DMS79 treated with DMSO at 0.1 percent for 48 hours (cell line): ENCODE measurements around the gene CP.
A peak's percentile ranks its signal among the peaks of the same experiment; 100 is the strongest.

Source experiments
- DNase-seq: peaks from one replicate; lab custom pipeline; 2025; lab: John Stamatoyannopoulos, UW

Gene CP

DNA sequence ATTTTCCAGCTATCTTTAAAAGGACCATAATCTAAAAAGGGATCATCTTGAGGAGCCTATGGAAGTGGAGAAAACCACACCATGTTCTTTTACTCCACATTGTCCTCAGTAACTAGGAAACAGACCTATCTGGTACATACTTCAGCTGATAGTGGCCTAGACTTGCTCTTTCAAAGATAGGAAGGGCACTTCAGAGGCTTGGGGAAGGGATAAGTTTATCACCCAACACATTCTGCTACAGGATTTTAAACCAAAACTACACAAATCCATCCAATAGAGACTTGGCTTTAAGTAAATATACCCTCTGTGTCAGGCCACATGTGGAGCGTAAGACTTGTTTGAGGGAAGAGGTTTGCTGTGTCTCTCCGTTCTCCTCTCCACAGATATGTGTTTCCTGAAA lies 35.4 kb downstream of the CP start:
- DNase-seq = no peak

GRCh38 chr3:149181182-149181581 lies 40.4 kb downstream of the CP start:
- no peak for DNase-seq

- DNase-seq = no peak
These were observed 41.5 kb downstream of the CP start for GRCh38 chr3:149180057-149180573.

DNA sequence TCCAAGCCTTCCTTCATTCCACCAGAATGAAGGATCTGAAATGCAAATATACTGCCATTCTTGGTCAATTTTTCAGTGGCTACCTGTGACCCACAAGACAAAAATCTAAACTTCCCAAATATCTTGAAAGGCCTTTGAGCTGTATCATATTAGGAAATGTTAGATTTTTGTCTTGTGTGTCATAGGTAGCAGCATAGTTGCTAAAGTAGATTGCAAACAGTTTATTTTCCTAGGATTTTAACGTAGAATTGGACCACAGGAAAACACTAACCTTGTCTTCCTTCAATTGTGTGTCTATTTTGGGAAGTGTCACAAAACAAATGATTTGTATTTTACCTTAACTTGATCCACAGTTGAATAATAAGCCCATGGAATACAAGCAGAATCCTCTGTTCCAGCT lies 42.4 kb downstream of the CP start:
- no peak for DNase-seq

DNA sequence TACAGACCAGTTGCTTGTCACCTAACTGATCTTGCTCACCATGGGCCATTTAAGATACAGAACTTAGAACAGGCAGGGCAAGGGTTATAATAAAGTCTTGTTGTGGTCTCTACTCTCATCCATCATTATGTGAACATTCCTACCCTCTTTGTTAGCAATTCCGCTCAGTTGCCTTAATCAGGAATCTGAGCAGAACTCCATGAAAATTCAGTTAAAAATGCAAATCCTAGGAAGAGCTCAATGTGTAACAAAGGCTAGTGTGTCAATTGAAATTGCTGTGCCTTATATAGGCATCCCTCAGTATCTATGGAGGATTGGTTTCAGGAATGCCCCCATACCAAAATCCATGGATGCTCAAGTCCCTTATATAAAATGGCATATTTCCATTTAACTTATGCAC lies 44.5 kb downstream of the CP start:
- no peak for DNase-seq

DNA sequence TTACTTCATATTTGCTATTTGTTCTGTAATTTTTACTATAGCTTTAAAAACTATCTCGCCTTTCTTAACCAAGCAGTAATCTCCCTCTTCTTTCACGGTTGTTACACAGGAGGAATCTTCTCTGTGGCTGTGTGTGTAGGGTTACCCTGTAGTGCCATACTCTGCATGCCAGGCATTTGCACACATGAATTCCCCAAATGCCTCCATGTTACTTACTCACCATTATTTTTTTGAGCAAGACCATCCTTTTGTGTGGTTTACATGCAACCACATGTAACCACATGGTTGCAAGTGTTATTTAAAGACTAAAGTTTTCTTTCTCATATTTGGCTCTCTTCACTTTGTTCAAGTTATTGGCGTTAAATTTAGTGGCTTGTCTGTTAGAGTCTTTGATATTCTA lies 46.7 kb downstream of the CP start:
- DNase-seq = no peak

DNA sequence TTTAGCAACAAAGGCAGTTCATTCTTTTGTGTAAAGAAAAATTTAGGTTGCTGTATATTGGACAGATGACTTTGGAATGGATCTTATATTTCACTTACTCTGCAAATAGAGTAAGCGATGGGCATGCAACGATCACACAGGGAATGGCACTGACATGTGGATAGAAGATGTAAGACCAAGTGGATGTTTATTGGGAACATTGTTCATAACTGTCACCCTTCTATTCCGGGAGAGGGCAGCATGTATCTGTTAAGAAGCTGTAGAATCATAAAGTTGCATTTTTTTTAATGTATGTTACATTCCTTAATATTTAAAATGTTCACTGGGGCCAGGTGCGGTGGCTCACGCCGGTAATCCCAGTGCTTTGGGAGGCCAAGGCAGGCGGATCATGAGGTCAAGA lies 51.0 kb downstream of the CP start:
- no peak for DNase-seq

DNA sequence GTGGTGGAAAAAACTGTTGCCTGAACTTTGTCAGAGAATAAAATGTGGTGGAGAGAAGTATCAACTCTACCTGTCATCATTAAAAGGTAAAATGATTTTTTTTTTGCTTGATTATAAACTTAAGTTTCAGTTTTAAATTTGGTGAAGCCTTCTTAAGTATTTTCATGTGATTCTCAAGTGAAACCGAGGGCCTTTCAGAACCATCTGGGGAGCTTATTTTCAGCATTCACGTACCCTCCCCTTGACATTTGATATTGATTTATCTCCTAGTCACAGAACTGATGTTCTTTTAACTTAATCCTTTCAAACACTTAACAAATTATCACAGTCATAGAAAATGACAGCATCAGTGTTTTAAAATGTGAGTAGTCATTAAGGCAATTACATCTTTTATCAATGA lies 53.7 kb downstream of the CP start:
- no peak for DNase-seq

GRCh38 chr3:149163066-149163465 lies 58.6 kb downstream of the CP start:
- DNase-seq = no peak

- no peak for DNase-seq
These were observed 59.6 kb downstream of the CP start for GRCh38 chr3:149162007-149162406.

DNA sequence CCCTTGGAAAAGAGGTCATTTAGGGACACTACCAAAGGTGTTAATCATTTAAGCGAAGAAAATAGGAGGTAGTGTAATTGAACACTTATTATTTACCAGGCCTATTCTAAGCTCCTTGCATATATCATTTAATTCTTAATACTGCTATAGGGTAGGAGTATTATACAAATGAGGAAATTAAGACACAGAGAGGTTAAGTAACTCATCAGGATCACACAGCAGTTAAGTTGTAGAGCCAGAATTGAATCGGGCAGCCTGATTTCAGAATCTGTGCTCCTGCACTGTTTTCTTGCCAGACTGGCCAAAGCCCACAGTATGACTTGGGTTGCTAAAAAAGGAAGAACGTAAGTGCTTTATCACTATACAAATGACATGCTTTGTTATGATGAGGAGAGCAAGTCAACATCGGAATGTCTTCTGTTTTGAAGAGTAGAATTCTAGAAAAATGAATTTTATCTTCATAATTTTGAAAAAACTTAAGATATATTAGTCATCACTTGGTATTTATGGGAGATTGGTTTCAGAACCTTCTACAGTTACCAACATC lies 60.8 kb downstream of the CP start:
- no peak for DNase-seq

DNA sequence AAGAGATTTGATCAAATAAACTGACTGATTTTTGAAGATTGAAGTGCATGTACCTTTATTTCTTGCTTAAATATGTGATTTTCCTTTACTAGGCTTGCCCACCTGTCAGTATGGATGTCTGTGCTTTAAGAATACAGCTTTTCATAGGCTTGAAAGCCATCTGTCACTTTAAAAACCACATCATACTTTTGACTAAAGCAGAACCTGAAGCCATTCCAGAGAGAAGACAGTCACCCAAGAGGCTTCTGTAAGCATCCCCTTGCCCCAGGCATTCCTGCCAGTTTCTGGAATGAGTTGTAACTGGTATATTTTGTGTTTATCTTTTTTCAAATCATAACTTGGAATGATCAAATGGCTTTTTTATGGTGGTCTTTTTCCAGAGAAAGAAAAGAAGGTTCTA lies 68.2 kb downstream of the CP start:
- DNase-seq = no peak

GRCh38 chr3:149152420-149152819 lies 69.2 kb downstream of the CP start:
- peak; percentile 30 for DNase-seq

DNA sequence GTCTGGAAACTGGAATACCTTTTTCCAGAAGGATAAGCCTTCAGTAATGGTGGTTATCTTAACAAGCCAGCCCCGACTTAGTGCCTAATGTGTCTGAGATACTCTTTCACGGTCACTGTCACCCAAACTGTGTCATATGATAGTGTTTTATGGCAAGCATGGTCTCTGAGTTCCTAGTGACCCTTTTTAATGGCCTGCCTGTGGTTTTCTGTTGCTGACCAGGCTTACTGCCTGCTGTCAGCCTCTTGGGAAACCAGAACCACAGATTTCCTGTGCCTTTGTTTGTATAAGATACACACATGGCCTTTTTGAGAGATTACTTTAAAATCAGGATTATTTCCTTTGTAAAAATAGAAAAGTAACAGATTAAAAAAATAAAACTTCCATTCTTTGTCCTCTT lies 69.8 kb downstream of the CP start:
- no peak for DNase-seq

- no peak for DNase-seq
These were observed 71.2 kb downstream of the CP start for GRCh38 chr3:149150436-149150835.

- DNase-seq = no peak
These were observed 75.7 kb downstream of the CP start for GRCh38 chr3:149145974-149146373.

DNA sequence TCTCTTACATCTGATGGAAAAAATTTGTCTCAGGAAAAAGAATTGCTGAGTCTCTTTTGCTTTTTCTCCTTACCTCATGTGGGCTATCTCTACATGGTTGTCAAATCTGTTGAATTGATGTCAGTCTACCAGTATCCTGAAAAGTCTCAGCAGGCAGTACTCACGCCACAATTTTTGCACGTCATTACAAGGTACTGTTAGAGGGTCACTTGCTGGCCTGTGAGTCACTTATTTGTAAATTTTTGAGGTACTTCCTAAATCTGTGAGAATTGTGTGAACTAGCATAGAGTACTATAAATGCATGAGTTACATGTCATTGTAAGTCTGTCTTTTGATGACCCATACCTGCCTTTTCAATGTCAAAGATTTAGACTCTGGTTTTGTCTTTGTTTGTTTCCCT lies 76.3 kb downstream of the CP start:
- no peak for DNase-seq

- DNase-seq = no peak
These were observed 78.9 kb downstream of the CP start for GRCh38 chr3:149142682-149143081.

DNA sequence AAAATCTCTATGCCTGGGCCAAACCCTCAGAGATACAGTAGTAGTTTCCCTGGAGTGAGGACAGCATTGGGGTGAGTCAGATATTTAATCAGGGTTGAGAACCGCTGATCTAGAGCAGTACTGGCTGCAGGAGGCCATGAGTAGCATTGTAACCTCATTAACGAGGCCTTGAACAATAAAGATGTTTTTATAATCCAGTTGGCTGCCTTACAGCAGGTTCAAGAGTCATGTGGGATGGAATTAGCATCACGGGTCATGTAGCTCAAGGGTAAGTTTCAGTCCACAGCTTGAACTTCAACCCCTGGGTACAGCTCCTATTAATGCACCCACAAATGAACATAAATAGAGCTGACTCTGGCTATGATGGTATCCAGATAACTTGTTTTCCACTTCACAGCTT lies 87.1 kb downstream of the CP start:
- DNase-seq = no peak

DNA sequence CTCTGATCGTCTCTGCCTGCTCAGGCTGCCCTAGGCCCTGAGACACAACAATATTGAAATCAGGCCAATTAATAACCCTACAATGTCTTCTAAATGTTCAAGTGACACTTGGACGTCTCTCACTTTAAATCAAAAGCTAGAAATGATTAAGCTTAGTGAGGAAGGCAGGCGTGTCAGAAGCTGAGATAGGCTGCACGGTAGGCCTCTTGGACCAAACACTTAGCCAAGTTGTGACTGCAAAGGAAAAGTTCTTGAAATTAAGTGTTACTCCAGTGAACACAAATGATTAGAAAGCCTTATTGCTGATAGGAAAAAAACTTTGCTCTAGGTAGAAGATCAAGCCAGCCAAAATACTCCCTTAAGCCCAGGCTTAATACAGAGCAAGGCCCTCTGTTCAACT lies 90.0 kb downstream of the CP start:
- no peak for DNase-seq

GRCh38 chr3:149129326-149130205 lies 92.1 kb downstream of the CP start, which contains the start of gene HPS3:
Gene HPS3 (plus strand): TSS chr3:149129638. CDS start chr3:149129724, 86 bp downstream.
- peak; percentile 84 for DNase-seq

DNA sequence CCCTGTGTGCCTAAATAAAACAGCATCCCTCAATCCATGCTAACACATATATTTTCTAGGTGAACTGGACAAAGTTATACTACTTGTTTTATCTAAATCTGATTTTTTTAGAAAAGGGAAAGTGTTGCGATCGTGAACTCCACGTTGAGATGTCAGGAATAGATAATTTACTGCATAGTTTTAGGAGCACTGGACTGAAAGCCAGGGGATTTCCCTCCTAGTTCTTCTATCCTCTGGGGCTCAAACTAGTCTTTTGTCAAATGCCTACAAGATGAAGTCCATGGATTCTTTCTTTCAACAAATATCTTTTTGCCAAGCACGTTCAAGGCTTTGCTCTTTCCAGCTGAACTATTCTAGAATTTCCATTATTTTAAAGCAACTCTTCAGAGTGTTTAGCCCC lies 92.8 kb downstream of the CP start:
- no peak for DNase-seq

DNA sequence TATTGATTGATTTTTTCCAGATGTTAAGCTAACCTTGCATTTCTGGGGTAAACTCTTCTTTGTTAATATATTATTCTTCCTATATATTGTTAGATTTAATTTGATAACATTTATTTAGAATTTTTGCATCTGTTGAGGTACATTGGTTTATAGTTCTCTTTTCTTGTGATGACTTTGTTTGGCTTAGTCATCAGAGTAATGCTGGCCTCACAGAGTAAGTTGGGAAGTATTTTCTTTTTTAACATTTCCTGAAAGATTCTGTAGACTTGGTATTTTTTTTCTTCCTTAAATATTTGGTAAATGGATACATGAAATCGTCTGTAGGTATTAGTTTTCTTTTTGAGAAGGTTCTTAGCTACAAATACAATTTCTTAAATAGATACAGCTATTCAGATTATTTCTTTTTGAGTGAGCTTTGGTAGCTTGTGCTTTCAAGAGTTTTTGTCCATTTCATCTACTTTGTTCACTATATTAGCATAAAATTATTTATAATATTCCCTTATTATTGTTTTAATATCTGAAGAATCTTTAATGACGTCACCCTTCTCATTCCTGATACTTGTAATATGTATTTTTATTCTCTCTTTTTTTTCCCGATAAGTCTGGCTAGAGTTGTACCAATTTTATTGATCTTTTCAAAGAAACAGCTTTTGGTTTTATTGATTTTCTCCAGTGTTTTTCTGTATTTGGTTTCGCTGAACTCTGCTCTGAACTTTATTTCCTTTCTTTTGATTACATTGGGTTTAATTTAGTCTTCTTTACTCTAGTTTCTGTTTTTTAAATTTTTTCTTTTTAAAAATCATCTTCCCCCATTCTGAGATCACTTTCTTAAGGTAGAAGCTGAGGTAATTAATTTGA lies 98.7 kb downstream of the CP start:
- no peak for DNase-seq
